Activated naive CD8-positive, alpha-beta T cell treated with anti-CD3 and anti-CD28 coated beads, Interleukin-2, amount 10 ng/mL, durations not matched to agents 7 days and 5 days (primary cell): ENCODE data around the gene ZNF428. TPM values are rescaled to one million over a fixed set of nuclear protein-coding genes. Genes with fewer than 3 reads are reported as not detected.

Source experiments
- ATAC-seq: fragments of 150-1000 bp; cut with Tn5 transposase; one replicate; pipeline ENCODE4 v1.10.0; 2021; ENCODE audit warnings: low read depth, moderate library complexity
- POLR2A ChIA-PET: fragments of 350-600 bp; sonication (Branson Sonifier 250); formaldehyde crosslinking; loops from one replicate; lab custom pipeline; 2021; ENCODE audit warnings: antibody characterized with exemption; lab: Charles Lee
- DNase-seq: peaks from one replicate; pipeline ENCODE4 v3.0.0; 2021
- H3K27ac Mint-ChIP-seq: one replicate; pipeline ENCODE4 v1.8.0; 2022; ENCODE audit warnings: mild to moderate bottlenecking, mixed read lengths
- H3K27me3 Mint-ChIP-seq: one replicate; pipeline ENCODE4 v1.8.0; 2022; ENCODE audit warnings: mild to moderate bottlenecking, moderate library complexity, mixed read lengths
- H3K36me3 Mint-ChIP-seq: one replicate; pipeline ENCODE4 v1.8.0; 2021; ENCODE audit warnings: mild to moderate bottlenecking, mixed read lengths
- H3K4me1 Mint-ChIP-seq: one replicate; pipeline ENCODE4 v1.8.0; 2021; ENCODE audit warnings: mixed read lengths
- H3K4me3 Mint-ChIP-seq: one replicate; pipeline ENCODE4 v1.8.0; 2022; ENCODE audit warnings: mild to moderate bottlenecking, moderate library complexity, mixed read lengths
- H3K9me3 Mint-ChIP-seq: one replicate; pipeline ENCODE4 v1.8.0; 2021; ENCODE audit warnings: mixed read lengths
- total RNA-seq, 2 experiments: library from RNA; stranded (reverse); gene quantifications; one replicate each; pipeline ENCODE4 v1.2.3, GENCODE V29; 2021

The ZNF428 gene
- total RNA-seq, 2 experiments from 2014 or later: 23.3 to 23.7 TPM

DNA sequence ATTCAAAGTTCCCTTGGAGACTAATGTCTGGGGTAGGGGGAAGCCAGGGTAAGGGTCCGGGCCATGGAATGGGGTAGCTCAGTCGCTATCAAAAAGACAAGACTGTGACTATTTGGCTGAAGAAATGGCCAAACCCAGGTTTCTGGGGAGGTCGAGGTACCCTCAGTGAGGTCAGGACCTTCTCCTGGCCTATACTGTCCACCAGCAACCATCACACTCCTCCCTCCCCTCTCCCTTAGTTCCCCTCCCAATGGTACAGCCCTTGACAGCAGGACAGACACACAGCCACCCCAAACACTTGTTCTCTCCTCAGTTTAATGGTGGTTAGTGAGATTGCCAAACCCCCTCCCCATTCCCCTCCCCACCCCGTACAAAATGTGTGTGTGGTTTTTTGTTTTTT, 2.6 kb upstream of the ZNF428 start:
- H3K4me3 Mint-ChIP-seq: no peak overlapping the region
- H3K4me1 Mint-ChIP-seq: peaks cover 18% of the 10 kb centered on the region
- H3K27ac Mint-ChIP-seq: no peak overlapping the region
- peaks cover 2% of the 10 kb centered on the region for H3K36me3 Mint-ChIP-seq
- H3K27me3 Mint-ChIP-seq: peaks cover 8% of the 10 kb centered on the region
- no peak for DNase-seq
- no peak for ATAC-seq
- no peaks in the 10 kb centered on the region for H3K9me3 Mint-ChIP-seq
- POLR2A ChIA-PET: no interaction called here

DNA sequence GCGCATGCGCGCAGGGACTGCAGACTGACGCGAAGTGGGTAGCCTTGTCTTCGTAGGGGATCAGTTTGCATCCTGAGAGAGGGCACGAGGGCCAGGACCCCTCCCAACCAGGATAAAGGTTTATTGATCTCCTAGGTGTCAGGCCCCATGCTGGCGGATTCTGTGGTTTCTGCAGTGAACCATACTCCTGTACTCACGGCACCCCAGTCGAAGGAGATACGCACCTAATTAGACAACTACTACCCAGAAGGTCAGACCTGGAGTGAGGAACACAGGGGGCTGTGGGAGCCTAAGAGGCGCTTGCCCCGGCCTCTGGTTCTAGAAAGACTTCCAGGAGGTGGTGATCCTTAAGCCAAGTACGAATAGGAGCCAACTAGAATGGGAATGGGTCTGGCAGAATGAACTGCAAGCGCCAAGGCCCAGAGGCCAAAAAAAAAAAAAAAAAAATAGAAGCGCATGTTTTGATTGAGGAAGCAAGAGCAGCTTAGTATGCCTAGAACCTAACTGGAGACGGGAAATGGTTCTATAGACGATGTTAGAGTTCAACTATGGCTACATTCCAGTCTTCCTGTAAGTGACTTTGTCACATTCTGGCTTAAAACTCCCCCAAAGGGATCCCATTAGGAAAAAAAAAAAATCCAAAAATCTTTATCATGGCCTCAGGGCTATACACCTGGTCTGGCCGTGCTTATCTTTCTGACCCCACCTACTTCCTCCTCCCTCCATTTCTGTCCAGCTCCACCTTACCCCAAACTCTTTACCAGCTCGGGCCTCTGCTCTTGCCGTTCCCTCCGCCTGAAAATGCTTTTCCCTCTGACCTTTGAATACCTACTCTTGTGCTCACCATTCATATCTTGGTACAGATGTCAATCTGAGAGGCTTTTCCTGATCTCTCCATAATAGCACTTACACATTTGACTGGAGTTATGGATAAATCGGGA, 902 bp upstream of the ZNF428 start:
- DNase-seq: peak; percentile 84
- Mint-ChIP-seq H3K9me3 (no peaks in the 10 kb centered on the region), H3K27ac (peak overlapping the region; percentile 97), H3K27me3 (no peaks in the 10 kb centered on the region), H3K4me3 (peak overlapping the region; percentile 93), H3K4me1 (peaks cover 19% of the 10 kb centered on the region), H3K36me3 (peaks cover 2% of the 10 kb centered on the region)
- no peak for ATAC-seq
- POLR2A ChIA-PET: interaction anchor here (0.6 to 1.4 kb wide), 3 partner anchors 17 to 40 kb away, joined by 3 to 6 read pairs (median 3); partner anchors contain the start of genes IRGQ and ZNF576

DNA sequence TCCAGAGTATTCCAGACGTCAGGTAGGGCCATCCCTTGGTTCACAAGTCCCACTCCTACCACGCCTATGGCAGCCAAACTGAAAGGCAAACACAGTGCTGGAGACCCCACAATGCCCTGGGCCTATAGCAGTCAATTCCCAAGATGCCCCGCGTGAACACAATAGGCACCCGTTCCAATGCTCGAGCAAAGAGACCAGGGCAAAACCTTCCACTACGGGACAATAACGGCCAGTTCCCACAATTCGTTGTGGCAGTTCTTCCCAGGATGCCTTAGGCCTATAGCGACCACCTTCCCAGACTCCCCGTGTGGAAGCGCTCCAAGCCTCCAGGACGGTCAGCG, 538 bp downstream of the ZNF428 start:
- Mint-ChIP-seq H3K9me3 (no peaks in the 10 kb centered on the region), H3K4me1 (peaks cover 14% of the 10 kb centered on the region), H3K27me3 (no peaks in the 10 kb centered on the region), H3K27ac (peak overlapping the region; percentile 97), H3K36me3 (peaks cover 2% of the 10 kb centered on the region), H3K4me3 (peak overlapping the region; percentile 93)
- POLR2A ChIA-PET: interaction anchor here (1.0 to 1.4 kb wide), 2 partner anchors 23 kb away, joined by 6 to 9 read pairs; partner anchors contain the start of genes IRGQ and ZNF576
- DNase-seq: no peak
- ATAC-seq: peak; percentile 55

- POLR2A ChIA-PET: no interaction called here
- H3K4me1 Mint-ChIP-seq: peaks cover 14% of the 10 kb centered on the region
- H3K27ac Mint-ChIP-seq: no peak overlapping the region
- H3K4me3 Mint-ChIP-seq: no peak overlapping the region
- no peaks in the 10 kb centered on the region for H3K27me3 Mint-ChIP-seq
- ATAC-seq: no peak
- H3K9me3 Mint-ChIP-seq: no peaks in the 10 kb centered on the region
- DNase-seq: no peak
- H3K36me3 Mint-ChIP-seq: peaks cover 7% of the 10 kb centered on the region
These were observed 2.5 kb downstream of the ZNF428 start for GRCh38 chr19:43616954-43617353.

DNA sequence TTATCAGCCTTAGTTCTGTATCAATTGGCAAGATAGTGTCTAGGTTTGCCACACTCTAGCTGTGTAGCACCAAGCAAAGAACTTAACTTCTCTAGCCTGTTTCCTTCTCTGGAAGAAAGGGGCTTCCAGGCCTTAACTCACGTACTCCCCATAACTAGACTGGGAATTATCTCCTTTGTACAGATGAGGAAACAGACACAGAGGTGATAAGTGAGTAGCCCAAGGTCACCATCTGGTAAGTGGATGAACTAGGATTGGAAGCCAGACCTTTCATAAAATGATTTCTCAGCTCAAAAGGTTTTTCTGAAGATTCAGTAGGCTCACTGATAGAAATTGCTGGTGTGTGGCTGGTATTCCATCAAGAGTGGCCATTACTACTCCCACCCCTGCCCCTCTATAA, 3.1 kb downstream of the ZNF428 start:
- peaks cover 12% of the 10 kb centered on the region for H3K4me1 Mint-ChIP-seq
- H3K27me3 Mint-ChIP-seq: no peaks in the 10 kb centered on the region
- no peak for ATAC-seq
- peaks cover 9% of the 10 kb centered on the region for H3K36me3 Mint-ChIP-seq
- H3K9me3 Mint-ChIP-seq: no peaks in the 10 kb centered on the region
- H3K4me3 Mint-ChIP-seq: no peak overlapping the region
- DNase-seq: no peak
- POLR2A ChIA-PET: no interaction called here
- peak overlapping the region; percentile 13 for H3K27ac Mint-ChIP-seq

GRCh38 chr19:43612374-43612773, 7.1 kb downstream of the ZNF428 start:
- Mint-ChIP-seq H3K27ac (no peak overlapping the region), H3K9me3 (no peaks in the 10 kb centered on the region), H3K4me3 (no peak overlapping the region), H3K36me3 (peaks cover 6% of the 10 kb centered on the region), H3K27me3 (no peaks in the 10 kb centered on the region), H3K4me1 (peaks cover 4% of the 10 kb centered on the region)
- DNase-seq (no peak), ATAC-seq (no peak)
- POLR2A ChIA-PET: no interaction called here

DNA sequence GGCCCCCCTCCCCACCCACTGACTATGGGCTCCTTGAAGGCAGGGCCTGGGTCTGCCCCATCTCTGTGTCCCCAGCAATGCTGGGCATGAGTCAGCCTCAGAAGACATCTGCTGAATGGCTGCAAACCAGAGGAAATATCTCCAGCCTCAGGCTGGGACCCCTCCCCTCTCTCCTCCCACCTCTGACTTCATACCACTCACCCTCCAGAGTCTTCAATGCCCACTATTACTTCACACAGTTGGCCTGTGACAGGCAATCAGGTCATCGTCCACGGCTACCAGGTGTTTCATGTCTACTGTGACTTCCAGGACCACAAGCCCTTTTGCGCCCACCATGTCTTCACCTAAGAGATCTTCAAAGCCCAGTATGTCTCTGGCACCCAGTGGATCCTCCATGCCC, 7.6 kb downstream of the ZNF428 start, which contains the start of gene SRRM5:
SRRM5 (plus strand) TSS at position 301 of the 400 bp plus-strand sequence; CDS start at position 335, 34 bp downstream.
- H3K4me3 Mint-ChIP-seq: no peak within 1 kb of the TSS
- POLR2A ChIA-PET: no interaction called here
- peaks cover 6% of the 10 kb centered on the region for H3K36me3 Mint-ChIP-seq
- no peak for DNase-seq
- H3K27ac Mint-ChIP-seq: no peak within 1 kb of the TSS
- no peak for ATAC-seq
- H3K4me1 Mint-ChIP-seq: peaks cover 7% of the 10 kb centered on the region
- no peaks in the 10 kb centered on the region for H3K9me3 Mint-ChIP-seq
- no peaks in the 10 kb centered on the region for H3K27me3 Mint-ChIP-seq

- no peak for DNase-seq
- H3K4me1 Mint-ChIP-seq: peaks cover 4% of the 10 kb centered on the region
- peaks cover 6% of the 10 kb centered on the region for H3K36me3 Mint-ChIP-seq
- H3K4me3 Mint-ChIP-seq: no peak overlapping the region
- H3K27ac Mint-ChIP-seq: peak overlapping the region; percentile 31
- H3K27me3 Mint-ChIP-seq: no peaks in the 10 kb centered on the region
- H3K9me3 Mint-ChIP-seq: no peaks in the 10 kb centered on the region
- no peak for ATAC-seq
- POLR2A ChIA-PET: no interaction called here
These were observed 8.9 kb downstream of the ZNF428 start for GRCh38 chr19:43610493-43610892.

- H3K4me3 Mint-ChIP-seq: no peak overlapping the region
- H3K36me3 Mint-ChIP-seq: peaks cover 6% of the 10 kb centered on the region
- no peak overlapping the region for H3K27ac Mint-ChIP-seq
- no peak for ATAC-seq
- POLR2A ChIA-PET: interaction anchor here (0.6 to 0.7 kb wide), 2 partner anchors 18 to 24 kb away, joined by 3 to 6 read pairs; no protein-coding TSS in a partner anchor
- H3K27me3 Mint-ChIP-seq: no peaks in the 10 kb centered on the region
- H3K4me1 Mint-ChIP-seq: peaks cover 4% of the 10 kb centered on the region
- no peaks in the 10 kb centered on the region for H3K9me3 Mint-ChIP-seq
- no peak for DNase-seq
These were observed 9.6 kb downstream of the ZNF428 start for GRCh38 chr19:43609872-43610271.

- Mint-ChIP-seq H3K4me1 (peaks cover 4% of the 10 kb centered on the region), H3K9me3 (no peaks in the 10 kb centered on the region), H3K4me3 (peak overlapping the region; percentile 53), H3K27ac (peak overlapping the region; percentile 76), H3K27me3 (no peaks in the 10 kb centered on the region), H3K36me3 (peaks cover 4% of the 10 kb centered on the region)
- ATAC-seq: peak; percentile 36
- DNase-seq: no peak
- POLR2A ChIA-PET: no interaction called here
These were observed 11.9 kb downstream of the ZNF428 start for GRCh38 chr19:43607238-43608205.

GRCh38 chr19:43606569-43607229, 12.7 kb downstream of the ZNF428 start:
- POLR2A ChIA-PET: no interaction called here
- Mint-ChIP-seq H3K27ac (peak overlapping the region; percentile 11), H3K36me3 (no peaks in the 10 kb centered on the region), H3K4me1 (peaks cover 4% of the 10 kb centered on the region), H3K27me3 (no peaks in the 10 kb centered on the region), H3K4me3 (peak overlapping the region; percentile 53), H3K9me3 (no peaks in the 10 kb centered on the region)
- DNase-seq (no peak), ATAC-seq (no peak)

- Mint-ChIP-seq H3K9me3 (no peaks in the 10 kb centered on the region), H3K4me3 (no peak overlapping the region), H3K27ac (no peak overlapping the region), H3K4me1 (peaks cover 4% of the 10 kb centered on the region), H3K36me3 (no peaks in the 10 kb centered on the region), H3K27me3 (no peaks in the 10 kb centered on the region)
- DNase-seq (no peak), ATAC-seq (no peak)
- POLR2A ChIA-PET: interaction anchor here (0.6 kb wide), 1 partner anchor 147 kb away, joined by 6 read pairs; no protein-coding TSS in a partner anchor
These were observed 13.4 kb downstream of the ZNF428 start for GRCh38 chr19:43605875-43606568.
